Prostate gland (tissue), 2 donors: ENCODE results near the gene MORN3. TPM values are rescaled to one million over a fixed set of nuclear protein-coding genes. Genes with fewer than 3 reads are reported as not detected.

Experiments used
- DNase-seq: peaks from one replicate; pipeline ENCODE4 v3.0.0-alpha.2; 2019; ENCODE audit warnings: low spot score
- H3K27ac ChIP-seq, 2 donors: fragments of 200-600 bp; sonication (generic); 2 replicates each; pipeline ENCODE4 v1.5.1; 2017 to 2019
- H3K27me3 ChIP-seq: fragments of 200-600 bp; sonication (generic); replicated peaks from 2 replicates; pipeline ENCODE4 v1.5.1; 2019; ENCODE audit not compliant: insufficient read depth
- H3K36me3 ChIP-seq, 2 donors: fragments of 200-600 bp; sonication (generic); 1 replicate in 1 of 2; 2 replicates in 1 of 2; pipeline versions ENCODE4 v1.5.1 to v1.8.1; 2017 to 2019
- H3K4me1 ChIP-seq: fragments of 200-600 bp; sonication (generic); replicated peaks from 2 replicates; pipeline ENCODE4 v1.5.1; 2019
- H3K4me3 ChIP-seq, 2 donors: fragments of 200-600 bp; sonication (generic); 2 replicates each; pipeline ENCODE4 v1.5.1; 2017 to 2019
- H3K9me3 ChIP-seq: fragments of 200-600 bp; sonication (generic); 2 replicates; pipeline ENCODE4 v1.5.1; 2017
- POLR2A ChIP-seq: fragments of 450-650 bp; IDR thresholded peaks from one replicate; pipeline ENCODE4 v1.6.1; 2016; ENCODE audit warnings: antibody characterized with exemption, mild to moderate bottlenecking
- POLR2AphosphoS5 ChIP-seq: sonication (generic); formaldehyde crosslinking; IDR thresholded peaks from one replicate; pipeline ENCODE4 v1.6.1; 2017; ENCODE audit warnings: antibody characterized with exemption
- WGBS: methylation state at CpG from one replicate; pipeline ENCODE4 v1.1.5; 2018; 5-methylcytosine and 5-hydroxymethylcytosine counted together
- intact Hi-C: fragments of 100-400 bp; cut with DNase I; formaldehyde crosslinking; loops from one replicate; pipeline ENCODE4 v1.14.2; 2022
- total RNA-seq, 2 donors: library from RNA; depleted of rRNA; stranded (reverse); fragments of >200 nt; gene quantifications; one replicate each; pipeline ENCODE4 v1.1.0, GENCODE V29; 2016
- TF ChIP-seq, protein P1 (sequence below), 4 experiments: fragments of 200-600 bp in 2 of 4; fragments of 450-650 bp in 2 of 4; sonication (generic) in 2 of 4; IDR thresholded peaks; 1 replicate in 3 of 4; 2 replicates in 1 of 4; pipeline ENCODE4 v1.5.1; 2016 to 2019; ENCODE audit warnings: antibody characterized with exemption in 4 of 4, mild to moderate bottlenecking in 2 of 4, moderate library complexity in 2 of 4

Gene MORN3
- total RNA-seq, 2 donors from 2014 or later = 1.5 TPM; not detected in 1

DNA sequence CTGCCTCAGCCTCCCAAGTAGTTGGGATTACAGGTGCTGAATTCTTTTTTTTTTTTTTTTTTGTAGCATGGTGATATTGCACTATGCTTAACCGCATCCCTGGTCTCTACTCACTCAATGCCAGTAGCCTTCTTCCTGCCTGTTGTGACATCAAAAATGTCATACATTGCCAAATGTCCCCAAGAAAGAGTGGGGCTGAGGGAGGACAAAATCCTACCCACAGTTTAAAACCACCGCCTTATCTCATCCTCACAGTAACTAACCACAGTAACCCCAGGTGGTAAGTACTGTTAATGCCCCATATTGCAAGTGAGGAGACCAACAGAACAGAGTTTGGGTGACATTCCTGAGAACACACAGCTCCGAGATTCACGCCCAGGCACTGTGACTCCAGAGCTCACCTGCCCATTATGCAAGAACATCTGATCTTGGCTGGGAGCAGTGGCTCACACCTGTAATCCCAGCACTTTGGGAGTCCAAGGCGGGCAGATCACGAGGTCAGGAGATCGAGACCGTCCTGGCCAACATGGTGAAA lies 19.6 kb downstream of the MORN3 start:
- WGBS = 93% methylated on average over 8 of the region's 8 CpGs
- TF ChIP-seq POLR2A (no peak), POLR2AphosphoS5 (no peak)
- TF ChIP-seq, protein P1, sequence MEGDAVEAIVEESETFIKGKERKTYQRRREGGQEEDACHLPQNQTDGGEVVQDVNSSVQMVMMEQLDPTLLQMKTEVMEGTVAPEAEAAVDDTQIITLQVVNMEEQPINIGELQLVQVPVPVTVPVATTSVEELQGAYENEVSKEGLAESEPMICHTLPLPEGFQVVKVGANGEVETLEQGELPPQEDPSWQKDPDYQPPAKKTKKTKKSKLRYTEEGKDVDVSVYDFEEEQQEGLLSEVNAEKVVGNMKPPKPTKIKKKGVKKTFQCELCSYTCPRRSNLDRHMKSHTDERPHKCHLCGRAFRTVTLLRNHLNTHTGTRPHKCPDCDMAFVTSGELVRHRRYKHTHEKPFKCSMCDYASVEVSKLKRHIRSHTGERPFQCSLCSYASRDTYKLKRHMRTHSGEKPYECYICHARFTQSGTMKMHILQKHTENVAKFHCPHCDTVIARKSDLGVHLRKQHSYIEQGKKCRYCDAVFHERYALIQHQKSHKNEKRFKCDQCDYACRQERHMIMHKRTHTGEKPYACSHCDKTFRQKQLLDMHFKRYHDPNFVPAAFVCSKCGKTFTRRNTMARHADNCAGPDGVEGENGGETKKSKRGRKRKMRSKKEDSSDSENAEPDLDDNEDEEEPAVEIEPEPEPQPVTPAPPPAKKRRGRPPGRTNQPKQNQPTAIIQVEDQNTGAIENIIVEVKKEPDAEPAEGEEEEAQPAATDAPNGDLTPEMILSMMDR (IDR thresholded peaks at IDR 0.05) = no peak

DNA sequence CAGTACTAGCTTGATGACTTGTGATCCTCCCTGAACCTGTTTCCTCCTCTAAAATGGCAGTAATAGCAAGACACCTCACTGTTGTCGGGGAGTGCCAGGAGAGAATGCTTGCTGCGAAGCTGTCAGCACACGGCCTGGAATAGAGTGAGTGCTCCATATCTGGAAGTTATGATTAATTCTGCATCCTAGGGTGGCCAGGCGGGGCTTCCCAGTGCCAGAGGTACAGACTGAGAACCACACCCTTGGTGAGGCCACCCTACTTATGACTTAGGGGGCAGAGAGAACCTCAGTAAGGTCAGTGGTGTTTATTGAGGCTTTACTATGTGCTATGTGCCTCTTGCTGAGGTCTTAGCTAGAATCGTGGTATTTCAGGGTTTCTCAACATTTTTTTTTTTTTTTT lies 20.1 kb downstream of the MORN3 start:
- 89% methylated on average over 5 of the region's 5 CpGs for WGBS
- Histone ChIP-seq H3K36me3 (no peaks in the 10 kb centered on the region), H3K4me3 (no peak overlapping the region), H3K9me3 (no peaks in the 10 kb centered on the region), H3K4me1 (no peaks in the 10 kb centered on the region), H3K27me3 (no peaks in the 10 kb centered on the region), H3K27ac (no peak overlapping the region)
- intact Hi-C loops = no loop called here
- no peak for DNase-seq
- TF ChIP-seq POLR2AphosphoS5 = no peak

More for the DNA sequence above, 19.6 kb downstream of the MORN3 start:
- Histone ChIP-seq H3K27ac (no peak overlapping the region), H3K4me3 (no peak overlapping the region), H3K9me3 (no peaks in the 10 kb centered on the region), H3K36me3 (no peaks in the 10 kb centered on the region), H3K27me3 (no peaks in the 10 kb centered on the region), H3K4me1 (no peaks in the 10 kb centered on the region)
- intact Hi-C loops = no loop called here
- DNase-seq = no peak

DNA sequence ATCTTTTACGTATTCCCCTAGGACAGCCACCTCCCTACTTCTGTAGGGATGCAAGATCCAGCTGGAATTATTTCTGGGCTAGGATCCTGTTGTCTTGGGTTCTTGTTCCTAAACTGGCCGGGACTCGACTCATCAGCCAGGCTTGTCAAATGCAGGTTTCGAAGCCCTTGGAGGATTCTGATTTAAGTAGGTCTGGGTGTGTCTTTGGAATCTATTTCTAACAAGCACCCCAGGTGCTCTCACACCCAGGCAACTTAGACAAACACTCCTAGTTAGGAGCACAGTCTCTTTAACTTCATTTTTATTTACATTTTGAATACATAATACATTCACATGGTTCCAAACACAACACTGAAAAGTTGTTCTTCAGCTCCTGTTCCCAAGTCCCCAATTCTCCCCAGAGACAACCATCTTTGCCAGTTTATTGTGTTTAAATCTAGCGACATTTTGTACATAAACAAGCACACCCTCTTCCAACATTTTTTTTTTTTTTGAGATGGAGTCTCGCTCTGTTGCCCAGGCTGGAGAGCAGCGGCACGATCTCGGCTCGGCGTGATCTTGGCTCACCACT lies 20.9 kb downstream of the MORN3 start:
- no peak for DNase-seq
- intact Hi-C loops = no loop called here
- Histone ChIP-seq H3K36me3 (no peaks in the 10 kb centered on the region), H3K27me3 (no peaks in the 10 kb centered on the region), H3K9me3 (no peaks in the 10 kb centered on the region), H3K4me1 (no peaks in the 10 kb centered on the region), H3K4me3 (no peak overlapping the region), H3K27ac (no peak overlapping the region)
- TF ChIP-seq POLR2AphosphoS5 = peak; percentile 62
- TF ChIP-seq, protein P1 (IDR thresholded peaks at IDR 0.05) = no peak
- WGBS = 60% methylated on average over 11 of the region's 11 CpGs

DNA sequence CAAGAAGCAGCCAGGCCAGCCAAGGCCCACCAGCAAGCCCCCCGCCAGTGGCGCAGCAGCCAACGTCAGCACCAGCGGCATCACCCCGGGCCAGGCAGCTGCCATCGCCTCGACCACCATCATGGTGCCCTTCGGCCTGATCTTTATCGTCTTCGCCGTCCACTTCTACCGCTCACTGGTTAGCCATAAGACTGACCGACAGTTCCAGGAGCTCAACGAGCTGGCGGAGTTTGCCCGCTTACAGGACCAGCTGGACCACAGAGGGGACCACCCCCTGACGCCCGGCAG lies 28.2 kb downstream of the MORN3 start:
- TF ChIP-seq POLR2A (no peak), POLR2AphosphoS5 (no peak)
- TF ChIP-seq, protein P1 (IDR thresholded peaks at IDR 0.05) = no peak
- 93% methylated on average over 18 of the region's 18 CpGs for WGBS
- no peaks in the 10 kb centered on the region for H3K36me3 ChIP-seq
- DNase-seq = no peak
- H3K27ac ChIP-seq = no peak overlapping the region
- H3K27me3 ChIP-seq = no peaks in the 10 kb centered on the region
- H3K9me3 ChIP-seq = no peaks in the 10 kb centered on the region
- no peaks in the 10 kb centered on the region for H3K4me1 ChIP-seq
- no peak overlapping the region for H3K4me3 ChIP-seq
- intact Hi-C loops = no loop called here

DNA sequence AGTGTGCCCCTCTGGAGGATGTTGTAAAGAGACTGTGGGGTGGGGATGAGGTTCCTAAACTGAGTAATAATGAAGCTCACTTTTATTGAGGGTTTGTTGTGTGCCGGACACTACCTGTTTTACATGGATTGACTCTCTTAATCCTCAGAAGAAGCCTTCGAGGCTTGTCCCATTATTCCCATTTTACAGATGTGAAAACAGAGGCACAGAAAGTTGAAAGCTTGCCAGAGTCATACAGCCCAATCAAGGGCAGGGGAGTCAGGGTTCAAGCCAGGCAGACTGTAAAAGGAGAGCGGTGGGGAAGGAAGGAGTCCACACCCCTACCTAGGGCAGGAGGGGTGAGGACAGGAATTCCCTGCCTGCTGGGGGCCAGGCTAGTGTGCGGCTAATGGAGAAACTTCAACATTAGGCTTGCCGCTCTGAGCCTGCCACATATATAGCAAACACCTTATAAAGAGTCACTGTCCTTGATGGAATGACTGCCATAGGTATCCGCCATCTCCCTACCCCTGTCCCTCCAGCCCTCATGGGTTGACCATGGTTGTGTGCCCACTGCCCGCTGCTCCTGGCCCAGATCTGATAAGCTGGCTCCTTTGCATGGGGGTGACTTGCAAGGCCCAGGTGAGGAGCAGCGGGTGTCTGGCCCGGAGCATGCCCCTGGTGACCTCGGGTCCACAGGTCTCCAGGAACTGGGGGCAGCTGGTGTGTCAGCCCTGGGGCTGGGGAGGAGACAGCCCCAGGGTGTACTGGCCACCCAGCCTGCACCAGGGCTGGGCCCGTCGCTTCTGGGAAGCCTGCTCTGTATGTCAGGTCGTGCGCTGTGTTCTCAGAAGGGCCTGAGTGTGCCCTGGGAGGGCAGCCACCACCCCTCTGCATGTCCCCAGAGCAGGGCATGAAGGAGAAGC lies 30.9 kb downstream of the MORN3 start:
- no peak for TF ChIP-seq POLR2A
- no peak for TF ChIP-seq POLR2AphosphoS5
- TF ChIP-seq, protein P1 (IDR thresholded peaks at IDR 0.05) = no peak
- intact Hi-C loops = no loop called here
- no peaks in the 10 kb centered on the region for H3K9me3 ChIP-seq
- no peaks in the 10 kb centered on the region for H3K27me3 ChIP-seq
- DNase-seq = no peak
- no peaks in the 10 kb centered on the region for H3K36me3 ChIP-seq
- H3K27ac ChIP-seq = no peak overlapping the region
- 90% methylated on average over 12 of the region's 14 CpGs for WGBS
- H3K4me1 ChIP-seq = no peaks in the 10 kb centered on the region
- no peak overlapping the region for H3K4me3 ChIP-seq
